22Rv1 (cell line): ENCODE results near the gene GDPGP1.
A peak's percentile ranks its signal among the peaks of the same experiment; 100 is the strongest.

Experiments used
- H3K27ac ChIP-seq: fragments of 450-650 bp; 2 replicates; pipeline ENCODE4 v1.5.1; 2017
- ZFX ChIP-seq: fragments of 450-650 bp; IDR thresholded peaks from 2 replicates; pipeline ENCODE4 v1.6.1; 2017; ENCODE audit warnings: antibody characterized with exemption, borderline replicate concordance
- TF ChIP-seq, protein P1 (sequence below): fragments of 450-650 bp; IDR thresholded peaks from 2 replicates; pipeline ENCODE4 v1.5.1; 2017; ENCODE audit warnings: mild to moderate bottlenecking

Gene GDPGP1

GRCh38 chr15:90287101-90287500 lies 53.1 kb downstream of the GDPGP1 start:
- TF ChIP-seq ZFX = no peak
- TF ChIP-seq, protein P1, sequence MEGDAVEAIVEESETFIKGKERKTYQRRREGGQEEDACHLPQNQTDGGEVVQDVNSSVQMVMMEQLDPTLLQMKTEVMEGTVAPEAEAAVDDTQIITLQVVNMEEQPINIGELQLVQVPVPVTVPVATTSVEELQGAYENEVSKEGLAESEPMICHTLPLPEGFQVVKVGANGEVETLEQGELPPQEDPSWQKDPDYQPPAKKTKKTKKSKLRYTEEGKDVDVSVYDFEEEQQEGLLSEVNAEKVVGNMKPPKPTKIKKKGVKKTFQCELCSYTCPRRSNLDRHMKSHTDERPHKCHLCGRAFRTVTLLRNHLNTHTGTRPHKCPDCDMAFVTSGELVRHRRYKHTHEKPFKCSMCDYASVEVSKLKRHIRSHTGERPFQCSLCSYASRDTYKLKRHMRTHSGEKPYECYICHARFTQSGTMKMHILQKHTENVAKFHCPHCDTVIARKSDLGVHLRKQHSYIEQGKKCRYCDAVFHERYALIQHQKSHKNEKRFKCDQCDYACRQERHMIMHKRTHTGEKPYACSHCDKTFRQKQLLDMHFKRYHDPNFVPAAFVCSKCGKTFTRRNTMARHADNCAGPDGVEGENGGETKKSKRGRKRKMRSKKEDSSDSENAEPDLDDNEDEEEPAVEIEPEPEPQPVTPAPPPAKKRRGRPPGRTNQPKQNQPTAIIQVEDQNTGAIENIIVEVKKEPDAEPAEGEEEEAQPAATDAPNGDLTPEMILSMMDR = no peak
- H3K27ac ChIP-seq = no peak overlapping the region

DNA sequence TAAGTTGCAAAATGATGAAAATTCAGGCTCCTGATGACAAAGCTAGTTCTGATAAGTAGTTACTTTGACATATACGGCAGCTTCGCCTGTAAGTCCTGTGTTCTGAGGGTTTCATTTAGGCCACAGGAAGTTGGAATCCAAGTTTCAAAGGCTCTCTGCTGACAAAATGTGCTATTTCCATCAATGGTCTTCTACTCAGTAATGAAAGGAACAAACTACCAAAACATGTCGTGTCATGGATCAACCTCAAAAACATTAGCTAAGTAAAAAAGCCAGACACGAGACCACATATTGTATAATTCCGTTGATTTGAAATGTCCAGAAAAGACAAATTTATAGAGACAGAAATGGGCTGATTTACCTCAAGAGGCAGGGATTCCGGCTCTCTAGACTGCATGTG lies 53.9 kb downstream of the GDPGP1 start:
- H3K27ac ChIP-seq = no peak overlapping the region
- no peak for TF ChIP-seq ZFX
- TF ChIP-seq, protein P1 = no peak

DNA sequence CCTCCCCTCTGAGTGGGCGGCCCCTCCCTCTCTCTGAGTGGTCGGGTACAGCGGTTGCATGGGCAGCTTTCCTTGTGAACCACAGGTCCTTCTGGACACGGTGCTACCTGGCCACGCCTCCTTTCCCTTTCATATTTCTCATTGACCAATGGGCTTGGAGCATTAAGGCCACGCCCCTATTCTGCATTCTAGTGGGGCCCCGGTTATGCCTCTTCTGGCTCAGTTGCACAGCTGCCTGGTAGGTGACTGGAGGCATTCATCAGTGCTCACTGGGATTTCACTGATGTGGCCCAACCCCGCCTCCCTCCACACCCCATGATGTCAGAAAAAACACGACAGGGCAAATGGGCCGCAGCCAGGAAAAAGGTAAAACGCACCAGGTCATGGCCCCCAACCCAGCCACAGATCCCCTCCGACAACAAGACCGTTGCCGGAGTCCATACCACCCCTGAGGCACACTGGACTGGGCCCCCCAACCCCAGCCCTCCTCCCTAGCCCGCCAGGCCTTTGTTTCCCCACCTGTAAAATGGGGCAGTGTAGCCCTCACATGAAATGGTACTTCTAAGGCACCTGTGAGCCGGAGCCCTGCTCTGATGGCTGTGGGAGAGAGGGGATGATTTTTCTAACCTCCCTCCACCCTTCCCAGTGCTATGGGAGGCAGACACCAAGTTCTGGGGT lies 57.8 kb downstream of the GDPGP1 start:
- TF ChIP-seq, protein P1 = no peak
- TF ChIP-seq ZFX = no peak
- no peak overlapping the region for H3K27ac ChIP-seq

DNA sequence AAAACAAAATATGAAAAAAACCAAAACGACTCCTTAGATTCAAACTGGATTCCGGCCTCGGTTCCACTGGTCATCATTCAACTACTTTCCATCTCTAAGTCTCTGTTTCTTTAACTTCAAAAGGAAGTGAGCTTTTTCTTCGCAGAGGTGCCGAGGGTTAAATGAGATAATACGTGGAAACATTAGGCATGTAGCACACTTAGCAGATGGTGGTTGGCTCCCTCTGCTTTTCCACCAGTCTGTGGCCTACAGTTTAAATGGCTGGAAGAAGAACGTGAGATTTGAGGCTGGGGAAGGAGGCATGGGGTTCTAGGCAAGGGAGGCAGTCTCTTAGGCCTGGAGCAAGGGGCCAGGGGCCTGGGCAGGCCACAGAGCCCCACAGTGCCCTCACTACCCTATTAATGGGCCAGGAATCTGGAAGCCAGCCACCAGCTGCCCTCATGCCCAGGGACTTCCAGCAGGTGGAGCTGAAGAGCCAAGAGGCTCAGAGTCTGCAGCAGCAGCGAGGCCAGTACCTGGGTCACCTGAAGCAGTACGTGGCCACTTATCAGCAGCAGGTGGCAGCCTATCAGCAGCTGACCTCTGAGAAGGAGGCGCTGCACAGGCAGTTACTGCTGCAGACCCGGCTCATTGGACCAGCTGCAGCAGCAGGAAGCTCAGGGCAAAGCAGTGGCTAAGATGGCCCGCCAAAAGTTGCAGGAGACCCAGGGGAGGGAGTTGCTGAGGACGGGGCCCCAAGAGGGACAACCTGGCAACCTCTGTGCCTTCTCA lies 59.2 kb downstream of the GDPGP1 start:
- H3K27ac ChIP-seq = peak overlapping the region; percentile 42
- TF ChIP-seq, protein P1 = peak; percentile 97

DNA sequence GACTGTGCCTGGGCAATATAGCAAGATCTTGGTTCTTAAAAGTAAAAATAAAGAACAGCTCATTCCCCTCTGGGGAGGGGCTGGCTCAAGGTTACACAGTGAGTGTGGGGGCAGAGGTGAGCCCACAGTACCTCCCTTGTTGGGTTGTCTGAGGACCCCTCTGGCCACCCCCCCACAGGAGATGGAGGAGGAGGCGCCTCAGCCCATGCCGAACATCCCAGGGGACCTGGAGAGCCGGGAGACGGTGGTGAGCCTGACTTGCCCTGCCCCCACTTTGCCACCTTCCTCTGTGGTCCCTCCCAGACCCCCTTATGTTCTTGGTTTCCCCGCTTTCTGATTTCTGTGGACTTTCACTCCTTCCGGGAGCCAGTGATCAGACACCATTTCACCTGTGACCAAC lies 60.1 kb downstream of the GDPGP1 start:
- no peak overlapping the region for H3K27ac ChIP-seq
- no peak for TF ChIP-seq ZFX

GRCh38 chr15:90294601-90295269 lies 60.7 kb downstream of the GDPGP1 start:
- TF ChIP-seq ZFX = no peak
- TF ChIP-seq, protein P1 = no peak

DNA sequence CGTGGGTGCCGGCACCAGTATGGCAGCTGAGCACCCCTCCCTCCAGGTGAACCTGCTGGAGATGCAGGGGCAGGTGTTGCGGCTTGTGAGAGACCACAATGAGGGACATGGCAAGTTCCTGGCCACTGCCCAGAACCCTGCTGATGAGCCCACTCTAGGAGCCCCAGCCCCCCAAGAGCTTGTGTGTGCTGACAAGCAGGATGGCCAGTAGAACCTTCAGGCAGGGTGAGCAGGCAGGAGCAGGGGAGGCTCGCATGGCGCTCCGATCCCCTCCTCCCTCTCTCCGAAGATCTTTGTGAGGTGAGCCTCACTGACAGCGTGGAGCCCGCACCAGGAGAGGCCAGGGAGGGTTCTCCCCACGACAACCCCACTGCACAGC lies 61.2 kb downstream of the GDPGP1 start:
- H3K27ac ChIP-seq = no peak overlapping the region
- TF ChIP-seq, protein P1 = no peak
- TF ChIP-seq ZFX = no peak

More at GRCh38 chr15:90294601-90295269, 60.7 kb downstream of the GDPGP1 start:
- H3K27ac ChIP-seq = no peak overlapping the region
